ENCODE results near the gene SLC25A42.

GRCh38 chr19:19056636-19057275 lies 7.0 kb upstream of the SLC25A42 start:
- no peak for TF ChIP-seq CTCF (IDR thresholded peaks at IDR 0.05)
- no peak for TF ChIP-seq POLR2A (IDR thresholded peaks at IDR 0.05)
